A549 (cell line): ENCODE measurements around the gene CELF4.

ENCODE experiments used
- FOSL2 ChIP-seq, 2 experiments: fragments of 450-650 bp in 1 of 2; fragments of >200 bp in 1 of 2; sonication (Bioruptor Twin) in 1 of 2; formaldehyde crosslinking; IDR thresholded peaks; 2 replicates each; pipeline versions ENCODE4 v1.5.0 to v1.6.1; 2016 to 2020; ENCODE audit warnings: mild to moderate bottlenecking in 1 of 2, moderate library complexity in 1 of 2
- POLR2A ChIP-seq: IDR thresholded peaks from 2 replicates; pipeline ENCODE4 v1.6.1; 2012; ENCODE audit warnings: mild to moderate bottlenecking, low read length
- RAD21 ChIP-seq, 2 experiments: fragments of >200 bp in 1 of 2; sonication (Bioruptor Twin) in 1 of 2; formaldehyde crosslinking in 1 of 2; IDR thresholded peaks in 1 of 2; conservative IDR thresholded peaks in 1 of 2; 2 replicates in 1 of 2; 3 replicates in 1 of 2; pipeline ENCODE4 v1.6.1; 2012 to 2018; ENCODE audit warnings: inconsistent platforms in 1 of 2
- RCOR1 ChIP-seq: fragments of 150-350 bp; IDR thresholded peaks from 2 replicates; pipeline ENCODE4 v1.6.1; 2014; ENCODE audit warnings: antibody characterized with exemption, low read length, low read depth
- SMC3 ChIP-seq: fragments of >200 bp; sonication (Bioruptor Twin); formaldehyde crosslinking; IDR thresholded peaks from 3 replicates; pipeline ENCODE4 v1.6.1; 2018; ENCODE audit warnings: inconsistent platforms
- SREBF2 ChIP-seq: fragments of 450-650 bp; IDR thresholded peaks from 2 replicates; pipeline ENCODE4 v1.6.1; 2014; ENCODE audit warnings: mild to moderate bottlenecking, moderate library complexity
- ZSCAN20 ChIP-seq: fragments of 250-450 bp; sonication (Bioruptor Pico); IDR thresholded peaks from 2 replicates; pipeline ENCODE4 v1.8.0; 2022; ENCODE audit warnings: mild to moderate bottlenecking, moderate library complexity
- TF ChIP-seq, protein P1 (sequence below): fragments of >200 bp; sonication (Bioruptor Twin); formaldehyde crosslinking; IDR thresholded peaks from 3 replicates; pipeline ENCODE4 v1.5.1; 2016
- TF ChIP-seq, protein P2 (sequence below): IDR thresholded peaks from 2 replicates; pipeline ENCODE4 v1.6.1; 2012; ENCODE audit warnings: low read depth, borderline replicate concordance

DNA sequence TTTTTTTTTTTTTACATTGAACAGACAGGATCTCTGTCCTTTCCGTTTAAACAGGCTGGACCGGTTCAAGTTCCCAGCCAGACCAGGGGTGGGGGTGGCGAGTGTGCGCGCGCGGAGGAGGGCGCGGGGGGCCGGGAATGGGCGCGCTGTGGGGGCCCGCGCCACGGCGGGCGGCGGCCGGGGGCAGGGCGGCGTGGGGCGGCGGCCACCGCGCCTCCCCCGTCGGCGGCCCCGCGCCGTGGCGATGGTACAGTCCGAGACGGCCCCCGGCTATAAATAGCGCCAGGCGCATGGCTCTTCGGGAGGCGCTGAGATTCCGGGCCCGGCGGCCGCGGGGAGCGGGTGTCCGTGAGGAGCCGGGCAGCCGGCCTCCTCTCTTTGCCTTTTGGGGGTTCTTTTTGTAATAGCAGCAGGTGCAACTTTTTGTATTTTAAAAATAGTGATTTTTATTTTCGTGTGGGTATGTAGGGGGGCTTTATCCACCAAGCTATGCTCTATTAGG, 430 bp upstream of the CELF4 start:
- TF ChIP-seq, protein P1, sequence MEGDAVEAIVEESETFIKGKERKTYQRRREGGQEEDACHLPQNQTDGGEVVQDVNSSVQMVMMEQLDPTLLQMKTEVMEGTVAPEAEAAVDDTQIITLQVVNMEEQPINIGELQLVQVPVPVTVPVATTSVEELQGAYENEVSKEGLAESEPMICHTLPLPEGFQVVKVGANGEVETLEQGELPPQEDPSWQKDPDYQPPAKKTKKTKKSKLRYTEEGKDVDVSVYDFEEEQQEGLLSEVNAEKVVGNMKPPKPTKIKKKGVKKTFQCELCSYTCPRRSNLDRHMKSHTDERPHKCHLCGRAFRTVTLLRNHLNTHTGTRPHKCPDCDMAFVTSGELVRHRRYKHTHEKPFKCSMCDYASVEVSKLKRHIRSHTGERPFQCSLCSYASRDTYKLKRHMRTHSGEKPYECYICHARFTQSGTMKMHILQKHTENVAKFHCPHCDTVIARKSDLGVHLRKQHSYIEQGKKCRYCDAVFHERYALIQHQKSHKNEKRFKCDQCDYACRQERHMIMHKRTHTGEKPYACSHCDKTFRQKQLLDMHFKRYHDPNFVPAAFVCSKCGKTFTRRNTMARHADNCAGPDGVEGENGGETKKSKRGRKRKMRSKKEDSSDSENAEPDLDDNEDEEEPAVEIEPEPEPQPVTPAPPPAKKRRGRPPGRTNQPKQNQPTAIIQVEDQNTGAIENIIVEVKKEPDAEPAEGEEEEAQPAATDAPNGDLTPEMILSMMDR = no peak
- TF ChIP-seq RCOR1 (no peak), SREBF2 (no peak), ZSCAN20 (CRISPR knock-in tag) (no peak), SMC3 (no peak), RAD21 (conservative IDR thresholded peaks at IDR 0.05 in 1 of 2, IDR thresholded peaks at IDR 0.05 in 1 of 2) (no peak), FOSL2 (IDR thresholded peaks at IDR 0.05) (no peak), FOSL2 (CRISPR knock-in tag; IDR thresholded peaks at IDR 0.05) (no peak), POLR2A (no peak)
- TF ChIP-seq, protein P2, sequence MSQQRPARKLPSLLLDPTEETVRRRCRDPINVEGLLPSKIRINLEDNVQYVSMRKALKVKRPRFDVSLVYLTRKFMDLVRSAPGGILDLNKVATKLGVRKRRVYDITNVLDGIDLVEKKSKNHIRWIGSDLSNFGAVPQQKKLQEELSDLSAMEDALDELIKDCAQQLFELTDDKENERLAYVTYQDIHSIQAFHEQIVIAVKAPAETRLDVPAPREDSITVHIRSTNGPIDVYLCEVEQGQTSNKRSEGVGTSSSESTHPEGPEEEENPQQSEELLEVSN = no peak
